GM13977 (cell line): ENCODE results near the gene ZNF837.

Experiments
- DNase-seq: peaks from one replicate; pipeline ENCODE4 v3.0.0; 2012; ENCODE audit warnings: low spot score
- in situ Hi-C: fragments of 300-500 bp; cut with MboI; formaldehyde crosslinking; loops from one replicate; pipeline ENCODE4 v1.12.0; 2022; ENCODE audit warnings: low sequenced_read_pairs, low pct_unique_long_range_greater_than_20kb, mixed read lengths, inconsistent platforms; ENCODE audit not compliant: unreplicated experiment
- TF ChIP-seq, protein P1 (sequence below): IDR thresholded peaks from 2 replicates; pipeline ENCODE4 v1.5.1; 2012; ENCODE audit warnings: mild to moderate bottlenecking, control low read depth; ENCODE audit not compliant: insufficient read depth; ENCODE audit errors: extremely low read depth, missing control alignments

The ZNF837 gene

DNA sequence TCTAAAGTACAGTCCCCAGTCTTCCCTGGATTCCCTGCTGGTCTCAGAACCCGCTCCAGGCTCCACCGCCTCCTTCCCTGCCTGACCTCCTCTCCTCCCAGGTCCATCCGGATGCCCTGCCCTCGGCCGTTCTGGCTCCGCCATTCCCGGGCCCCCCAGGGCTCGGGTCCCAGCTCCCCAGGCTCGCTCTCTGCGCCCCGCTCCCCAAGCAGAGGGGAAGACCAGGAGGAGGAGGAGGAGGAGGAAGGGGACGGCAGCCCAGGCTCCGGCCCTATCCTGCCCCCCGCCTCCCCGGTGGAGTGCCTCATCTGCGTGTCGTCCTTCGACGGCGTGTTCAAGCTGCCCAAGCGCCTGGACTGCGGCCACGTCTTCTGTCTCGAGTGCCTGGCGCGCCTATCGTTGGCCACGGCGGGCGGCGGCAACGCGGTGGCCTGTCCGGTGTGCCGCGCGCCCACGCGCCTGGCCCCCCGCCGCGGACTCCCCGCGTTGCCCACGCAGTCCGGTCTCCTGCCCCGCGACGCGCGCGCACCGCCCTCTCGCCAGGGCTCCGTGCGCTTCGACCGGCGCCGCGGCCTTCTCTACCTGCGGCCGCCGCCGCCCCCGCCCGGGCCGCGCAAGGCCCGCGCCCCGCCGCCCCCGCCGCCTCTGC lies 15.3 kb upstream of the ZNF837 start:
- TF ChIP-seq, protein P1, sequence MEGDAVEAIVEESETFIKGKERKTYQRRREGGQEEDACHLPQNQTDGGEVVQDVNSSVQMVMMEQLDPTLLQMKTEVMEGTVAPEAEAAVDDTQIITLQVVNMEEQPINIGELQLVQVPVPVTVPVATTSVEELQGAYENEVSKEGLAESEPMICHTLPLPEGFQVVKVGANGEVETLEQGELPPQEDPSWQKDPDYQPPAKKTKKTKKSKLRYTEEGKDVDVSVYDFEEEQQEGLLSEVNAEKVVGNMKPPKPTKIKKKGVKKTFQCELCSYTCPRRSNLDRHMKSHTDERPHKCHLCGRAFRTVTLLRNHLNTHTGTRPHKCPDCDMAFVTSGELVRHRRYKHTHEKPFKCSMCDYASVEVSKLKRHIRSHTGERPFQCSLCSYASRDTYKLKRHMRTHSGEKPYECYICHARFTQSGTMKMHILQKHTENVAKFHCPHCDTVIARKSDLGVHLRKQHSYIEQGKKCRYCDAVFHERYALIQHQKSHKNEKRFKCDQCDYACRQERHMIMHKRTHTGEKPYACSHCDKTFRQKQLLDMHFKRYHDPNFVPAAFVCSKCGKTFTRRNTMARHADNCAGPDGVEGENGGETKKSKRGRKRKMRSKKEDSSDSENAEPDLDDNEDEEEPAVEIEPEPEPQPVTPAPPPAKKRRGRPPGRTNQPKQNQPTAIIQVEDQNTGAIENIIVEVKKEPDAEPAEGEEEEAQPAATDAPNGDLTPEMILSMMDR, result no peak
- DNase-seq, result no peak
- in situ Hi-C loops, result no loop called here

DNA sequence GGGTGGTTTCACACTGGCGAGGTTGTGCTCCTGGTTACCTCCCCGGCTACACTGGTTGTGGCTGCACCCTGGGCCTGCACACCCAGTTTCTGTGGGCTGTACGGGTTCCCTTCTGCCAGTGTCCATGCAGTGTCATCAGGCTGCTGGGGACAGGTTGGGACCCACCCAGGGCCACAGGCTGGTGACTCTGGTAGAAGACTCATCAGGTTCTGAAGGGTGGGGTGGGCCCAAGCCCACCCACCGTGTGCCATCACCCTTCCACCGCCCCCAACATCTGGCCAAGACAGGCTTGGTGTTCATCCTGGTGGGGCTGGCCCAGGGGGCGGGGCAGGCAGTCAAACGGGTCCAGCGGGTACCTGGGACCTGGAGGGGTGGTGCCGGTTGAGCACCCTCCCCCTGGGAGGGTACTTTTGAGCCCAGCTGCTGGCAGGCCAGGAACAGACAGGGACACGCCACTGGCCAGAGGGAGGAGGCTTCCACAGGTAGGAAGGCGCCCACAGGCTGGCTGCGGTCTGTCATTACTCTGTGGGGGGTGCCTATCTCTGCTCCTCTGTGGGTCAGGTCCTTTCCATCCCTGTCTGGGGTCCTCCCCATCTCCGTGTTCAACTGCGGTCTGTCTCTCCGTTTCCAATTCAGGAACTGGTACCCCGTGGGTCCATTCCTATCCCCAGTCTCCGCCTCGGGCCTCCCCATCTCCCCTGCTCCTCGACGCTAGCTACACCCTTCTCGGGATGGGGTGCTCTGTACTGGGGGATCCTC lies 14.6 kb upstream of the ZNF837 start, which contains the start of gene RNF225:
Gene RNF225, plus strand, starts transcription at position 437 of the 759 bp plus-strand sequence. CDS start 434 bp downstream, outside the sequence.
- in situ Hi-C loops, result no loop called here

GRCh38 chr19:58394821-58395219 lies 14.0 kb upstream of the ZNF837 start:
- no peak for DNase-seq
- TF ChIP-seq, protein P1, result no peak
- in situ Hi-C loops, result no loop called here

More for the DNA sequence above, 14.6 kb upstream of the ZNF837 start, which contains the start of gene RNF225:
- DNase-seq, result no peak
- TF ChIP-seq, protein P1, result no peak

- TF ChIP-seq, protein P1, result no peak
- no peak for DNase-seq
- in situ Hi-C loops, result no loop called here
Observed at GRCh38 chr19:58393725-58394033, 12.8 kb upstream of the ZNF837 start.

GRCh38 chr19:58392945-58393724 lies 12.3 kb upstream of the ZNF837 start:
- no peak for DNase-seq
- TF ChIP-seq, protein P1, result no peak
- in situ Hi-C loops, result no loop called here

GRCh38 chr19:58388175-58388526 lies 7.3 kb upstream of the ZNF837 start:
- no peak for DNase-seq
- TF ChIP-seq, protein P1, result no peak
- in situ Hi-C loops, result no loop called here
